Measurements from ENCODE around the gene KMT2C.
"Not testable (repeated sequence)": the region's sequence is repeated elsewhere in the genome, so short reads cannot be mapped to it uniquely, and the experiment has no call there.

KMT2C gene

GRCh38 chr7:152355474-152356057 is 80.2 kb downstream of the KMT2C start:
- Histone ChIP-seq H3K4me1 (peaks cover 5% of the 10 kb centered on the region; the same call in 1 of the 2 replicates), H3K4me3 (ENCODE audit: low read depth, low read length) (no peak overlapping the region), H3K27me3 (no peaks in the 10 kb centered on the region), H3K36me3 (peaks cover 33% of the 10 kb centered on the region), H3K9me3 (no peaks in the 10 kb centered on the region)
- DNase-seq, result no peak
- TF ChIP-seq, protein P1, sequence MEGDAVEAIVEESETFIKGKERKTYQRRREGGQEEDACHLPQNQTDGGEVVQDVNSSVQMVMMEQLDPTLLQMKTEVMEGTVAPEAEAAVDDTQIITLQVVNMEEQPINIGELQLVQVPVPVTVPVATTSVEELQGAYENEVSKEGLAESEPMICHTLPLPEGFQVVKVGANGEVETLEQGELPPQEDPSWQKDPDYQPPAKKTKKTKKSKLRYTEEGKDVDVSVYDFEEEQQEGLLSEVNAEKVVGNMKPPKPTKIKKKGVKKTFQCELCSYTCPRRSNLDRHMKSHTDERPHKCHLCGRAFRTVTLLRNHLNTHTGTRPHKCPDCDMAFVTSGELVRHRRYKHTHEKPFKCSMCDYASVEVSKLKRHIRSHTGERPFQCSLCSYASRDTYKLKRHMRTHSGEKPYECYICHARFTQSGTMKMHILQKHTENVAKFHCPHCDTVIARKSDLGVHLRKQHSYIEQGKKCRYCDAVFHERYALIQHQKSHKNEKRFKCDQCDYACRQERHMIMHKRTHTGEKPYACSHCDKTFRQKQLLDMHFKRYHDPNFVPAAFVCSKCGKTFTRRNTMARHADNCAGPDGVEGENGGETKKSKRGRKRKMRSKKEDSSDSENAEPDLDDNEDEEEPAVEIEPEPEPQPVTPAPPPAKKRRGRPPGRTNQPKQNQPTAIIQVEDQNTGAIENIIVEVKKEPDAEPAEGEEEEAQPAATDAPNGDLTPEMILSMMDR (IDR thresholded peaks at IDR 0.05; ENCODE audit: low read depth, low read length), result no peak

DNA sequence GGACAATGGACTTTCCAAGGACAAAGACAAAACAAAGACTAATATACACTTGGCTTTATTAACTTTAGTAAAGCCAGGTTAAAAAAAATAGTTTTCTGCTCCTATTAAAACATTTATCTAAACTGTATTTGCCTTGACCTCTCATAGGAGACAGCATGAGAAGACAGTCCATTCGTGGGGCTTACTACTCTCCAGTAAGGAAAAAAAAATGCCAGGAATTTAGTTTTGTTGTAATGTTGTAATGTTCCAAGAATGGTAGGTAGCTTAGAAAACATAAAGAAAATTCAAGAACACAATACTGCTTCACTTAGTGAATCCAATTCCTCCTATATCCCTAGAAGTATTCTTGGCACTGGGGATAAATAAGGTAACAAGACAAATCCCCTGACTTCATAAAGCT is 81.7 kb downstream of the KMT2C start:
- Histone ChIP-seq H3K36me3 (peaks cover 35% of the 10 kb centered on the region), H3K27me3 (no peaks in the 10 kb centered on the region), H3K4me1 (peaks cover 5% of the 10 kb centered on the region; the same call in 1 of the 2 replicates), H3K4me3 (ENCODE audit: low read depth, low read length) (no peak overlapping the region), H3K9me3 (no peaks in the 10 kb centered on the region)
- DNase-seq, result no peak
- TF ChIP-seq, protein P1 (IDR thresholded peaks at IDR 0.05; ENCODE audit: low read depth, low read length), result no peak

- not testable (repeated sequence) for H3K4me3 ChIP-seq (ENCODE audit: low read depth, low read length); DNase-seq; H3K4me1 ChIP-seq; H3K27me3 ChIP-seq; H3K9me3 ChIP-seq
- peaks cover 36% of the 10 kb centered on the region for H3K36me3 ChIP-seq
Observed at GRCh38 chr7:152353281-152353680, 82.5 kb downstream of the KMT2C start.

DNA sequence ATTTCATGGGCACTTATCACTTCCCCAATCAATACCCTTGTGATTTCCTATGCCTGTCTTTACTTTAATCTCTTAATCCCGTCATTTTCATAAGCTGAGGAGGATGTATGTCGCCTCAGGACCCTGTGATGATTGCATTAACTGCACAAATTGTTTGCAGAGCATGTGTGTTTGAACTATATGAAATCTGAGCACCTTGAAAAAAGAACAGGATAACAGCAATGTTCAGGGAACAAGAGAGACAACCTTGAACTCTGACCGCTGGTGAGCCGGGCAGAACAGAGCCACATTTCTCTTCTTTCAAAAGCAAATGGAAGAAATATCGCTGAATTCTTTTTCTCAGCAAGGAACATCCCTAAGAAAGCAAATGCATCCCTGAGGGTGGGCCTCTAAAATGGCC is 84.1 kb downstream of the KMT2C start:
- not testable (repeated sequence) for H3K9me3 ChIP-seq
- H3K36me3 ChIP-seq, result peaks cover 33% of the 10 kb centered on the region

DNA sequence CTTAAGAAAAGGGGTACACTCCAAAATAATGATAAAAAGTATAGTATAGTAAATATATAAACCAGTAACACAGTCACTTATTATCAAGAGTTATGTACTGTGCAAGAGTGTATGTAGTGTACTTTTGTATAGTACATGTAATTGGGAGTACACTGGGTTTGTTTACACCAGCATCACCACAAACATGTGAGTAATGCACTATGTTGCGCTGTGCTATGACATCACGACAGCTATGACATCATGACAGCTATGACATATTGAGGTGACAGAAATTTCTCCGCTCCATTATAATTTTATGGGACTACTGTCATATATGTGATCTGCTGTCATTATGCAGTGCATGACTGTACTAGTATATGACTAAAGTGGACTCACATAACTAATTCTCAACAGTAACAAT is 84.6 kb downstream of the KMT2C start:
- Histone ChIP-seq H3K4me1 (peaks cover 5% of the 10 kb centered on the region; the same call in 1 of the 2 replicates), H3K27me3 (no peaks in the 10 kb centered on the region), H3K36me3 (peaks cover 30% of the 10 kb centered on the region), H3K9me3 (no peaks in the 10 kb centered on the region), H3K4me3 (ENCODE audit: low read depth, low read length) (no peak overlapping the region)
- TF ChIP-seq, protein P1 (IDR thresholded peaks at IDR 0.05; ENCODE audit: low read depth, low read length), result no peak
- DNase-seq, result no peak

More for the DNA sequence above, 84.1 kb downstream of the KMT2C start:
- H3K4me1 ChIP-seq; H3K4me3 ChIP-seq (ENCODE audit: low read depth, low read length); H3K27me3 ChIP-seq; DNase-seq: not testable (repeated sequence)

GRCh38 chr7:152347888-152348287 is 87.9 kb downstream of the KMT2C start:
- Histone ChIP-seq H3K4me3 (ENCODE audit: low read depth, low read length) (no peak overlapping the region), H3K4me1 (no peaks in the 10 kb centered on the region), H3K9me3 (no peaks in the 10 kb centered on the region), H3K27me3 (no peaks in the 10 kb centered on the region), H3K36me3 (peaks cover 11% of the 10 kb centered on the region; the same call in 1 of the 2 replicates)
- no peak for DNase-seq
- TF ChIP-seq, protein P1 (IDR thresholded peaks at IDR 0.05; ENCODE audit: low read depth, low read length), result no peak

DNA sequence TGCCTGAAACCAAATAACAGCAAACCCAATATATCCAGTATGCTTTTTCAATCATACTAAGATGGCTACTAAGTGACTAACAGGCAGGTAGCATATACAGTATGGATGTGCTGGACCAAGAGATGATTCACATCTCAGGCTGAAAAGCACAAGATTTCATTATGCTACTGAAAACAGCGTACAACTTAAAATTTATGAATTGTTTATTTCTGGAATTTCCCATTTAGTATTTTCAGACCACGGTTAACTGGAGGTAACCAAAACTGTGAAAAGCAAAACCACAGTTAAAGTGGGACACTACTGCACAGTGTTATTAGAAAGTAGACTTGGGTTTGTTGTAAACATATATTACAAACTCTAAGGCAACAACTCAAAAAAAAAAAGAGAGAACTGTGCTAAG is 91.5 kb downstream of the KMT2C start:
- H3K9me3 ChIP-seq, result no peaks in the 10 kb centered on the region
- no peak for DNase-seq
- no peaks in the 10 kb centered on the region for H3K27me3 ChIP-seq
- peaks cover 3% of the 10 kb centered on the region; the same call in 1 of the 2 replicates for H3K36me3 ChIP-seq
- TF ChIP-seq, protein P1 (IDR thresholded peaks at IDR 0.05; ENCODE audit: low read depth, low read length), result no peak
- H3K4me1 ChIP-seq, result peaks cover 3% of the 10 kb centered on the region
- no peak overlapping the region for H3K4me3 ChIP-seq (ENCODE audit: low read depth, low read length)
